ENCODE results near the gene ATP2A3.

- TF ChIP-seq CTCF (IDR thresholded peaks at IDR 0.05; ENCODE audit: poor library complexity, severe bottlenecking) (no peak), EZH2 (IDR thresholded peaks at IDR 0.05; ENCODE audit: borderline replicate concordance, insufficient read depth, low read length, poor library complexity, severe bottlenecking) (no peak), POLR2AphosphoS5 (IDR thresholded peaks at IDR 0.05) (no peak)
Observed at GRCh38 chr17:3886776-3887175, 77.5 kb downstream of the ATP2A3 start.

Measured in neural cell (in vitro differentiated cells).